ENCODE measurements around the gene CYP17A1.

- TF ChIP-seq GATA3 (IDR thresholded peaks at IDR 0.05; ENCODE audit: low read depth, low read length) (no peak), GATA2 (IDR thresholded peaks at IDR 0.05; ENCODE audit: low read depth, low read length) (no peak)
These were observed 23.3 kb downstream of the CYP17A1 start for GRCh38 chr10:102813734-102814452.
